Measurements from ENCODE around the gene TBC1D22B. TPM values are rescaled to one million over a fixed set of nuclear protein-coding genes. Genes with fewer than 3 reads are reported as not detected.

The TBC1D22B gene
- total and polyA plus RNA-seq, 2 of the 13 experiments (the other 11 are each of a cell fraction or from before 2014, with no cell fraction given): 9.7 to 12.9 TPM

- Histone ChIP-seq H3K79me2 (ENCODE audit: insufficient read depth, low read length) (no peaks in the 10 kb centered on the region), H4K20me1 (ENCODE audit: insufficient read depth, low read length) (no peaks in the 10 kb centered on the region), H3K27me3 (ENCODE audit: control insufficient read depth in 1 of 2, insufficient read depth in 2 of 2, low read length in 2 of 2) (no peaks in the 10 kb centered on the region), H3K4me2 (ENCODE audit: low read depth, low read length) (no peak overlapping the region), H3K36me3 (replicated peaks in 1 of 2; ENCODE audit: control insufficient read depth in 1 of 2, insufficient read depth in 2 of 2, low read length in 2 of 2) (peaks cover 38 to 67% of the 10 kb centered on the region in 2 experiments), H3K9ac (ENCODE audit: insufficient read depth, low read depth, low read length) (no peak overlapping the region), H2AFZ (ENCODE audit: low read length) (no peak overlapping the region), H3K4me1 (ENCODE audit: insufficient read depth, low read length) (no peaks in the 10 kb centered on the region), H3K27ac (ENCODE audit: extremely low read length, insufficient read depth, low read length) (no peak overlapping the region), H3K4me3 (replicated peaks in 1 of 3; ENCODE audit: insufficient read depth in 1 of 3, low read depth in 2 of 3, low read length in 3 of 3) (no peak overlapping the region), H3K9me3 (ENCODE audit: low read length) (no peaks in the 10 kb centered on the region)
- FAIRE-seq (no peak), ATAC-seq (no peak), DNase-seq (ENCODE audit: low spot score) (no peak)
- WGBS (ENCODE audit: low lambda C conversion rate): 100% methylated on average over 2 of the region's 2 CpGs
- POLR2A ChIA-PET: no interaction called here
- in situ Hi-C loops (cut with HindIII; ENCODE audit: extremely low pct_ligation_motif_present, low pct_unique_long_range_greater_than_20kb) (no loop called here), intact Hi-C loops (cut with micrococcal nuclease; ENCODE audit: unreplicated experiment) (no loop called here)
- no peak for TF ChIP-seq ZNF724P (CRISPR knock-in tag; IDR thresholded peaks at IDR 0.05; ENCODE audit: borderline replicate concordance)
- TF ChIP-seq FOSL2 (CRISPR knock-in tag; IDR thresholded peaks at IDR 0.05): 0 out of 2 replicates have a peak, but pooled peaks have one; percentile 11
- TF ChIP-seq SKI (IDR thresholded peaks at IDR 0.05; ENCODE audit: partially characterized antibody): no peak
- TF ChIP-seq GRHL1 (CRISPR knock-in tag; conservative IDR thresholded peaks at IDR 0.05): no peak
- no peak for TF ChIP-seq RFXANK (CRISPR knock-in tag; IDR thresholded peaks at IDR 0.05)
- CTCF ChIA-PET (ENCODE audit: low intra/inter-chr PET ratio, low total read pairs): no interaction called here
- no TSS peak for BruUV-seq (replicated peaks)
Observed at GRCh38 chr6:37288247-37288646, 30.7 kb downstream of the TBC1D22B start.

- DNase-seq (ENCODE audit: low spot score) (no peak), FAIRE-seq (no peak), ATAC-seq (no peak)
- Histone ChIP-seq H3K36me3 (replicated peaks in 1 of 2; ENCODE audit: control insufficient read depth in 1 of 2, insufficient read depth in 2 of 2, low read length in 2 of 2) (peaks cover 30 to 58% of the 10 kb centered on the region in 2 experiments), H3K4me2 (ENCODE audit: low read depth, low read length) (no peak overlapping the region), H3K27ac (ENCODE audit: extremely low read length, insufficient read depth, low read length) (no peak overlapping the region), H2AFZ (ENCODE audit: low read length) (no peak overlapping the region), H4K20me1 (ENCODE audit: insufficient read depth, low read length) (no peaks in the 10 kb centered on the region), H3K4me1 (ENCODE audit: insufficient read depth, low read length) (no peaks in the 10 kb centered on the region), H3K4me3 (replicated peaks in 1 of 3; ENCODE audit: insufficient read depth in 1 of 3, low read depth in 2 of 3, low read length in 3 of 3) (no peak overlapping the region), H3K79me2 (ENCODE audit: insufficient read depth, low read length) (no peaks in the 10 kb centered on the region), H3K27me3 (ENCODE audit: control insufficient read depth in 1 of 2, insufficient read depth in 2 of 2, low read length in 2 of 2) (no peaks in the 10 kb centered on the region), H3K9me3 (ENCODE audit: low read length) (no peaks in the 10 kb centered on the region), H3K9ac (ENCODE audit: insufficient read depth, low read depth, low read length) (no peak overlapping the region)
- TF ChIP-seq ZNF33B (CRISPR knock-in tag; IDR thresholded peaks at IDR 0.05): no peak
- WGBS (ENCODE audit: low lambda C conversion rate): 90% methylated on average over 3 of the region's 3 CpGs
- intact Hi-C loops (cut with micrococcal nuclease; ENCODE audit: unreplicated experiment) (no loop called here), in situ Hi-C loops (cut with HindIII; ENCODE audit: extremely low pct_ligation_motif_present, low pct_unique_long_range_greater_than_20kb) (no loop called here)
- POLR2A ChIA-PET: no interaction called here
- CTCF ChIA-PET (ENCODE audit: low intra/inter-chr PET ratio, low total read pairs): no interaction called here
- no TSS peak for BruUV-seq (replicated peaks)
Observed at GRCh38 chr6:37289931-37290330, 32.4 kb downstream of the TBC1D22B start.

Data from HepG2 (cell line).